Epithelial cell of proximal tubule (primary cell): ENCODE results near the gene MECP2. TPM values are rescaled to one million over a fixed set of nuclear protein-coding genes. Genes with fewer than 3 reads are reported as not detected.

Experiments
- DNase-seq: peaks from one replicate; pipeline ENCODE4 v3.0.0-alpha.2; 2011; ENCODE audit warnings: low read depth
- H3K4me3 ChIP-seq: 2 replicates; pipeline ENCODE4 v1.5.1; 2011; ENCODE audit warnings: low read depth, mild to moderate bottlenecking, low read length
- total RNA-seq: library from RNA; depleted of rRNA; stranded (reverse); fragments of >200 nt; gene quantifications from 2 replicates; pipeline ENCODE4 v1.2.3, GENCODE V29; 2015
- TF ChIP-seq, protein P1 (sequence below): conservative IDR thresholded peaks from 2 replicates; pipeline ENCODE4 v1.5.1; 2012; ENCODE audit warnings: low read depth, mild to moderate bottlenecking, low read length

MECP2 gene
- total RNA-seq, 1 donor from 2014 or later, result 18.1 TPM

DNA sequence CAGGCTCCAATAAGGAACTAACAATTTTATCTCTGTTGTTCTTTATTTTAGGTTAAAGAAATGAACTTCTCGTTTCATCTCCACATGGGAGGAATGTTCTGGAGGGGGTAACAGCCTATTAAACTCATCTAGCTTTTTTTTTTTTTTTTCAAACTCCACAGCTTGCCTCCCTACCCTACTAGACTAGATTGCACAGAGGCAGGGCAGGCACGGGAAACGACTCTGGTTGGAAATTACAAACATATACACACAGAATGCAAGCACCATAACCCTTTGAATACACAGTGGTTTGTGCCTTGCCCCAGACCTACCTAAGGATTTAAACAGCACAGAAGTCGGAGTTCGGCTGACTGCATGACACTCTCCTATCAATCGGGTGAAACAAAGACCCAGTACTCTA lies 2.7 kb downstream of the MECP2 start:
- TF ChIP-seq, protein P1, sequence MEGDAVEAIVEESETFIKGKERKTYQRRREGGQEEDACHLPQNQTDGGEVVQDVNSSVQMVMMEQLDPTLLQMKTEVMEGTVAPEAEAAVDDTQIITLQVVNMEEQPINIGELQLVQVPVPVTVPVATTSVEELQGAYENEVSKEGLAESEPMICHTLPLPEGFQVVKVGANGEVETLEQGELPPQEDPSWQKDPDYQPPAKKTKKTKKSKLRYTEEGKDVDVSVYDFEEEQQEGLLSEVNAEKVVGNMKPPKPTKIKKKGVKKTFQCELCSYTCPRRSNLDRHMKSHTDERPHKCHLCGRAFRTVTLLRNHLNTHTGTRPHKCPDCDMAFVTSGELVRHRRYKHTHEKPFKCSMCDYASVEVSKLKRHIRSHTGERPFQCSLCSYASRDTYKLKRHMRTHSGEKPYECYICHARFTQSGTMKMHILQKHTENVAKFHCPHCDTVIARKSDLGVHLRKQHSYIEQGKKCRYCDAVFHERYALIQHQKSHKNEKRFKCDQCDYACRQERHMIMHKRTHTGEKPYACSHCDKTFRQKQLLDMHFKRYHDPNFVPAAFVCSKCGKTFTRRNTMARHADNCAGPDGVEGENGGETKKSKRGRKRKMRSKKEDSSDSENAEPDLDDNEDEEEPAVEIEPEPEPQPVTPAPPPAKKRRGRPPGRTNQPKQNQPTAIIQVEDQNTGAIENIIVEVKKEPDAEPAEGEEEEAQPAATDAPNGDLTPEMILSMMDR, result no peak
- DNase-seq, result no peak
- H3K4me3 ChIP-seq, result no peak overlapping the region

DNA sequence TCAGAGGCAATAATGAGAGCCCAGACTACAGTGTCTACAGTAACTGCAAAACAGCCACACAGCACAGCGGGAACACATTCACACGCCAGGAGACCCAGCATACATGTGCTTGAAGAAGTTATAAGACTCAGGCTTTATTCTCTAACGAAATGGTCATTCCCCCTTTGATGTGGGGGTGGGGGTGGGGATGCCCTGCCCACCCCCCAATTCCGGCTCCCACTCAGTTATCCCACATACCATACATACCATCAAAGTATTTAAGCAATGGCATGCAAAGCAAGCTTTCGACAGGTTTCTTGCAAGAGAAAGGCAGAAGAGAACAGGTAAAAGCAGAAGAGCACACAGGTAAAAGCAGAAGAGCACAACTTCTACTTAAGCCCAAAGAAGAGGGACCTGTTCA lies 3.6 kb downstream of the MECP2 start:
- peak overlapping the region; percentile 5 for H3K4me3 ChIP-seq

DNA sequence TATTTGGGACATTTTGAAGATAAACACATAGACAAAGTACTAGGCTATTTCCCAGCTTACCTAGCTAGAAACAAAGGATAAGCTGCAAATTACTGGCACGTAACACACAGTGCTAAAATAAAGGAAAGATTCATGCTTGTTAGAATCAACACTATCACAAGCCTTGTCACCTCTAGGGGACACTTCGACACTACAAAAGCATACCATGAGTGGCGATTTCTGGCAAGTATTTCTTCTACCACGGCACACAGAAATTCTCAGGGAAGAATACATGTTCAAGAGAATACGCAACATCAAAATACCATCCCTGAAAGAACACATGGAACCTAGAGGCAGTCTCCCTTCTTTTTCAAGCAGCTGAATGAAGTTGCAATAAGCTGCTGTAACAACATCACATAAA lies 5.1 kb downstream of the MECP2 start:
- TF ChIP-seq, protein P1, result no peak
- DNase-seq, result no peak
- no peak overlapping the region for H3K4me3 ChIP-seq

More for the DNA sequence above, 3.6 kb downstream of the MECP2 start:
- TF ChIP-seq, protein P1, result no peak
- DNase-seq, result no peak

DNA sequence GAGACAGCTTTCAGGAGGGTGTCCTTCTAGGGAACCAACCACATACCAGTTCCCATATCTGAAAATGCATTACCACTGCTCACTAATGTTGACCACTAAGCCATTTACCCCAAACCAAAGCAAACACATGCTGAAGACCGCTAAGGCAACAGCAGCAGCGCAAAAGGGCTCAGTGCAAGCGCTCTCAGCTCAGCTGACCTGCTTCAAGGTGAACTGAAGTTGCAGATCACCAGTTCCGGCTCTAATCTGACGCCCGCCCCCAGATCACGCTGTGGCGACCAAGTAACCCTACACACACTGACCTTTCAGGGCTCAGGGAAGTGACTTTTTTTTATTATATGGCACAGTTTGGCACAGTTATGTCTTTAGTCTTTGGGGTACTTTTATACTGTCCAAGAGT lies 5.8 kb downstream of the MECP2 start:
- no peak overlapping the region for H3K4me3 ChIP-seq
- DNase-seq, result no peak
- TF ChIP-seq, protein P1, result no peak

DNA sequence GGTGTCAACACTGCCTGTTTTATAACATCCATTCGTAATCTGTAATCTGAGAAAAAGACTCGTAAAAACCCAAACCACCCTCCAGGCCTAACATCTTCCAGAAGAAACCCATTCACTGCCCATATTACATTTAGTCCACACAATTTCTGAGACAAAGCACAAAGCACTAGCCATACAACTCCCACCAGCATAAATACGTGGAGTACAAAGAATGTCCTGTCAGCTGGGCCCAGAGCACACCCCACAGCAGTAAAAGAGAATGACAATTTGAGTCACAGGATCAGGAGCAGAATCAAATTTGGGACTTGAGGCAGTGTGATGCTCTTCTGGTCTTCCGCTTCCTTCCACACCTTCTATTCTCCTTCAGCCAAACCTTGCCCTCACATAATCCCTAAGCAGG lies 6.8 kb downstream of the MECP2 start:
- TF ChIP-seq, protein P1, result no peak
- no peak for DNase-seq
- no peak overlapping the region for H3K4me3 ChIP-seq

DNA sequence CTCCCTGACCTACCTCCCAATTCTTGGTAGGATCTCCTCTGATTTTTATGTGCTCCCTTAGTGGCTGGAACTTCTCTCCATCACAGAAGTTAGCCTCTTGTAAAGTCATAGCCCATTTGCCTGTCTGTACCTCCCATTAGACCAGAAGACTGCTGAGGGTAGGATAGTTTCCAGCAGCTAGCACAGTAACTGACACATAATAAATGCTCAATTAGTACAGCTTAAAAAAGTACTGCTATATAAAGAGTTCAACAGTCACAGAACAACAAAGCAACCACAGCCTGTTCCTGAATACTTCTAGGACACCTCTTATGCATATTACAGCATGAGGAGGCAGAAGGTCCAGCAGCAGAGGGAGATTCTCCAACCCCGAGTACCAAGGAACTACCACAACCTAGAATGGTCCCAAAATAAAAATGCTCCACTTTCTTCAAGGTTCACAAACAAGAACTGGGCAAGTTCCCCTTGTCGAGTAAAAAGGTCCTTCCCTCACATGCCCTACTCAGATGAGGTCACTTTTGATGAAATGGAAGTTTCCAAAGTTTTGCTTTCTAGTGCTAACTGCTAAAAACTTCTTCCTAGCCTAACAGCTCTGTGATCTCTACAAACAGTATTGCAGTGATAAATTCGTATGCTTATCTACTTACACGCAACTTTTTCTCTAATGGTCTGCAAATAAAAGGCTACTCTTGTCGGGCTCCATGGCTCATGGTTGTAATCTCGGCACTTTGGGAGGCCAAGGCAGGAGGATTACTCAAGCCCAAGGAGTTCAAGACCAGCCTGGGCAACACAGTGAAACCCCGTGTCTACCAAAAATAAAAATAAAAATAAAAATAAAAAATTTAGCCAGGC lies 12.8 kb downstream of the MECP2 start:
- no peak overlapping the region for H3K4me3 ChIP-seq
- no peak for DNase-seq
- TF ChIP-seq, protein P1, result no peak

DNA sequence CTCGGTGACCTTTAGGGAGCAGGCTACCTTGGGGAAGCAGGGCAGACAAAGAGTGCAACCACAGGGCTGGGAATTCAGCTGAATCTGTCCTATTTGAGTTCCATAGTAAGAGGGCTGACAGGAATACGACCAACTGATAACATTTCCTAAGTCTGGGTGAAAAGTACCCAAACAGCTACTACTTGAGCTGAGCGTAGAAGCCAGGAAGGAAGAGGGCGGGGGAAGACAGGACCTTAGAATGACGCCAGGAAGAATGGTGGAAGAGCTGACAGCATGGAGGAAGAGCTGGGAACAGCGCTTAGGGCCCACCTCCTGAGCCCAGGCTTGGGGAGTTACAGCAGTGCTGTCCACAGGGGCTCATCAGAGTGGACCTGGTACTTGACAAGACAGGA lies 14.4 kb downstream of the MECP2 start:
- TF ChIP-seq, protein P1, result no peak
- no peak overlapping the region for H3K4me3 ChIP-seq
- DNase-seq, result no peak
